GM12873 (cell line): ENCODE results near the gene MIA3.

Experiments used
- TF ChIP-seq, protein P1 (sequence below): IDR thresholded peaks from 2 replicates; pipeline ENCODE4 v1.5.1; 2012; ENCODE audit warnings: low read depth, mild to moderate bottlenecking, moderate library complexity, low read length, control low read depth; ENCODE audit not compliant: insufficient read depth; ENCODE audit errors: missing control alignments

Gene MIA3

DNA sequence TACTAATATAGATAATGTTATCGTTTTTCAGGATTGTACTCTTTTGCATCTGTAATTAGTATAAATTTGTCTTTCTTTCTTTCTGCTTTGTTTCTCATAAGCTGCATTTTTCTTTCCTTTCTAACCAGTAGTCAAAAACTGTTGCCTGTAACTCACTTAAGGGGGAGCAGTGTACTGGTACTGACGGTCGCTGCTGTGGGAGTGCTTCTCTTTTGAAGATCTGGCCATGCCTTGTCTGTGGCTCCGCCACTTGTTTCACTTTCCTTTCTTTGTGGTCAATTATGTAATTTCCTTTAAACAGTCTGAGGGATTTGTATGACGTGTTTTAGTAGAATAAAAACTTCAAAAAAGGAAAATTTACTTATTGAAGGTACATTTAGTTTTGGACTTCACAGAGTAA lies 37.0 kb downstream of the MIA3 start:
- TF ChIP-seq, protein P1, sequence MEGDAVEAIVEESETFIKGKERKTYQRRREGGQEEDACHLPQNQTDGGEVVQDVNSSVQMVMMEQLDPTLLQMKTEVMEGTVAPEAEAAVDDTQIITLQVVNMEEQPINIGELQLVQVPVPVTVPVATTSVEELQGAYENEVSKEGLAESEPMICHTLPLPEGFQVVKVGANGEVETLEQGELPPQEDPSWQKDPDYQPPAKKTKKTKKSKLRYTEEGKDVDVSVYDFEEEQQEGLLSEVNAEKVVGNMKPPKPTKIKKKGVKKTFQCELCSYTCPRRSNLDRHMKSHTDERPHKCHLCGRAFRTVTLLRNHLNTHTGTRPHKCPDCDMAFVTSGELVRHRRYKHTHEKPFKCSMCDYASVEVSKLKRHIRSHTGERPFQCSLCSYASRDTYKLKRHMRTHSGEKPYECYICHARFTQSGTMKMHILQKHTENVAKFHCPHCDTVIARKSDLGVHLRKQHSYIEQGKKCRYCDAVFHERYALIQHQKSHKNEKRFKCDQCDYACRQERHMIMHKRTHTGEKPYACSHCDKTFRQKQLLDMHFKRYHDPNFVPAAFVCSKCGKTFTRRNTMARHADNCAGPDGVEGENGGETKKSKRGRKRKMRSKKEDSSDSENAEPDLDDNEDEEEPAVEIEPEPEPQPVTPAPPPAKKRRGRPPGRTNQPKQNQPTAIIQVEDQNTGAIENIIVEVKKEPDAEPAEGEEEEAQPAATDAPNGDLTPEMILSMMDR: peak; percentile 36

- TF ChIP-seq, protein P1: no peak
These were observed 38.7 kb downstream of the MIA3 start for GRCh38 chr1:222656391-222657155.

DNA sequence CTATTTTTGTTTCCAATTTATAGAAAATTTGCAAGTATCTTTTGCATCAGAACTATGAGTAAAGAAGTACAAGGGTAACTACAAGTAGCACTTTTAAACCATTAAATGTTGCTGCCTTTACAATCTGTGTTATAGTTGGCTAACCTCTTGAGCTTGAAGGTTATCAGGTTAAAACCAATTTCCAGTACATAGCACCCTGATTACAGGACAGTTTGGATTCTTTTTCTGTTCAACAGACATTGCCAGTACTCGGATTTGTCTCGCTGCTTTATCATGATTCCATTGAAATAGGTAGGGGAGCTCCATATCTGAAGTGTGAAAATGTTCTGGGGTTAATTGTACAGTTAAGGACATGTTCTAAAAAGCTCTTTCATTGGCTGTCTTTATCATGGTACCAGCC lies 40.0 kb downstream of the MIA3 start:
- TF ChIP-seq, protein P1: no peak

DNA sequence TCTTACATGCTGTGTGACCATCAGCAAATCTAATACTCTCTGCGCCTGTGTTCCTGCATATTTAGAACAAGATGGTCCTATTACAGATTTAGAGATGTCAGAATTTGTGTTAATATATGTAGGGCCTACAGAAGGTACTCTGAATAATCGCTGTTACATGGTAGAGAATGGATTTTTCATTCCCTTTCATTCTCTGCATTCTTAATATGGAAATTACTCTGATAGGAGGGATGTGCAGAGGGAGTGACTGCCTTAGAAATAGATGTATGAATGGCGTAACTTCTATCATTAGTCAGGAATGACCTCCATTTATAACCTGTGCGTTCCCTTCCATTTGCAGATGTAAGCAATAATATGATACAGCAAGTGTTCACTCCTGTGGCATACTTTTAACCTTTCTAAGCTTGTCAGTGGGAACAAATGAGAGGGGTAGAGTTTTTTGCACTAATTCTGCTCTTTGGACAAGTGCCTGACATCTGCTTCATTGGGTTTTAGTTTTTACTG lies 45.6 kb downstream of the MIA3 start:
- TF ChIP-seq, protein P1: no peak

DNA sequence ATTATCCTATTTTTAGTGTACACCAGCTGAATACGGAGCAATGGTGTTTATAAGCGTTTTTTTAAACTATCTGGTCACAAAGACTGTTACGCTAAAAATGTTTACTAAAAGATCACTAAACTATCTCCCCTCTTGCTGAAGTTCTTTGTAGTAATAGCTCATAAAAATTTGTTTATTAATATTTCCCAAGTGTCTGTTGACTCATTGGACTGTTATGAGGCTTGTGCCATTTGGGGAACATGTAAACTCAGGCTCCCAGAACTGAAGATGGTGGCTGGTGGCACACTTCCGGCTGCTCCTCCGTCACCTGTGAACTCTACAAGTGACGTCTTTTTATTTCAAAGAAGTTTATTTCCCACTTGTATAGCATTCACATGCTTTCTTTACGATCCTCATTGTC lies 48.1 kb downstream of the MIA3 start:
- TF ChIP-seq, protein P1: no peak

GRCh38 chr1:222670110-222670509 lies 52.2 kb downstream of the MIA3 start:
- TF ChIP-seq, protein P1: no peak

- TF ChIP-seq, protein P1: no peak
These were observed 62.2 kb downstream of the MIA3 start for GRCh38 chr1:222680080-222680479.
